GM12875 (cell line): ENCODE measurements around the gene HRG.

ENCODE experiments used
- H3K4me3 ChIP-seq: one replicate; pipeline ENCODE4 v1.5.1; 2011; ENCODE audit warnings: low read depth, low read length, control low read depth
- TF ChIP-seq, protein P1 (sequence below): IDR thresholded peaks from 2 replicates; pipeline ENCODE4 v1.5.1; 2011; ENCODE audit warnings: low read depth, mild to moderate bottlenecking, control low read depth, inconsistent platforms, low read length, moderate library complexity, borderline replicate concordance; ENCODE audit not compliant: insufficient read depth

The HRG gene

DNA sequence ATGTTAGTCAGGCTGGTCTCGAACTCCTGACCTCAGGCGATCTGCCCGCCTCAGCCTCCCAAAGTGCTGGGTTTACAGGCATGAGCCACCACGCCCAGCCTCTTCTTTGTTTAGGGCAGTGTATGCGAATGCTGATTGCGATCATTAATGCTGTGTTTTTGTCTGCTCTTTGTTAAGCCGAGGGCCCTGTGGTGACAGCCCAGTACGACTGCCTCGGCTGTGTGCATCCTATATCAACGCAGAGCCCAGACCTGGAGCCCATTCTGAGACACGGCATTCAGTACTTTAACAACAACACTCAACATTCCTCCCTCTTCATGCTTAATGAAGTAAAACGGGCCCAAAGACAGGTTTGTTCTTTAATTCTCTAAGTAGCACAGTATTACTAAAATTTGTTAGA is 59.1 kb downstream of the HRG start:
- H3K4me3 ChIP-seq = no peak overlapping the region
- TF ChIP-seq, protein P1, sequence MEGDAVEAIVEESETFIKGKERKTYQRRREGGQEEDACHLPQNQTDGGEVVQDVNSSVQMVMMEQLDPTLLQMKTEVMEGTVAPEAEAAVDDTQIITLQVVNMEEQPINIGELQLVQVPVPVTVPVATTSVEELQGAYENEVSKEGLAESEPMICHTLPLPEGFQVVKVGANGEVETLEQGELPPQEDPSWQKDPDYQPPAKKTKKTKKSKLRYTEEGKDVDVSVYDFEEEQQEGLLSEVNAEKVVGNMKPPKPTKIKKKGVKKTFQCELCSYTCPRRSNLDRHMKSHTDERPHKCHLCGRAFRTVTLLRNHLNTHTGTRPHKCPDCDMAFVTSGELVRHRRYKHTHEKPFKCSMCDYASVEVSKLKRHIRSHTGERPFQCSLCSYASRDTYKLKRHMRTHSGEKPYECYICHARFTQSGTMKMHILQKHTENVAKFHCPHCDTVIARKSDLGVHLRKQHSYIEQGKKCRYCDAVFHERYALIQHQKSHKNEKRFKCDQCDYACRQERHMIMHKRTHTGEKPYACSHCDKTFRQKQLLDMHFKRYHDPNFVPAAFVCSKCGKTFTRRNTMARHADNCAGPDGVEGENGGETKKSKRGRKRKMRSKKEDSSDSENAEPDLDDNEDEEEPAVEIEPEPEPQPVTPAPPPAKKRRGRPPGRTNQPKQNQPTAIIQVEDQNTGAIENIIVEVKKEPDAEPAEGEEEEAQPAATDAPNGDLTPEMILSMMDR = no peak
